NT2/D1 (cell line): Measurements from ENCODE around the gene CNOT4.

Experiments used
- SUZ12 ChIP-seq: IDR thresholded peaks from 2 replicates; pipeline ENCODE4 v1.6.1; 2011; ENCODE audit not compliant: insufficient read length, insufficient read depth; ENCODE audit errors: extremely low read depth
- YY1 ChIP-seq: IDR thresholded peaks from 2 replicates; pipeline ENCODE4 v1.6.1; 2011; ENCODE audit not compliant: insufficient read length, insufficient read depth
- ZNF274 ChIP-seq: IDR thresholded peaks from 2 replicates; pipeline ENCODE4 v1.6.1; 2011; ENCODE audit warnings: mild to moderate bottlenecking, low read depth, low read length

DNA sequence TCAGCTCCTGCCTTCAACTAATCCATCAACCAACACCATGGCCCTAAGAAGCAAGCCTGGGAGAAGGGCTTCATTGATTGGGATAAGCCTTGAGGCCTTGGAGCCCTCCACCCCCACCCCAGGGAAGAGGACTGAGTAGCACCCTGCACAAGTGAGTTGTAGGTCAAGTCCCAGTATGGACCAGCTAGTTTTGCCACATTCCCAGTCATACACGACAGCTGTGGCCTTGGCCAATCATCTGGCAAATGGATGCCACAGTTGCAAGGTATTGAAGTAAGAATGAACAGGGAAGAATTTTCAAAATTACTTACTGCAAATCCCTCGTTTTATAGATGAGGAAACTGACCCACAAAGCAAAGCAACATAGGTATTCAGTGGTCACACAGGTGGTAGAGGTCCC lies 166.5 kb downstream of the CNOT4 start:
- no peak for TF ChIP-seq YY1
- no peak for TF ChIP-seq ZNF274
- no peak for TF ChIP-seq SUZ12
